HUES48 (cell line): ENCODE data around the gene PLIN4.

Source experiments
- H3K27ac ChIP-seq: one replicate; pipeline ENCODE4 v1.7.0; 2013; ENCODE audit warnings: low read depth, low read length, inconsistent platforms
- H3K27me3 ChIP-seq: 2 replicates; pipeline ENCODE4 v1.6.1; 2013; ENCODE audit warnings: mild to moderate bottlenecking, low read length; ENCODE audit not compliant: control insufficient read depth, insufficient read depth
- H3K36me3 ChIP-seq: 2 replicates; pipeline ENCODE4 v1.6.1; 2013; ENCODE audit warnings: low read length; ENCODE audit not compliant: control insufficient read depth, insufficient read depth
- H3K4me1 ChIP-seq: 2 replicates; pipeline ENCODE4 v1.6.1; 2013; ENCODE audit warnings: mild to moderate bottlenecking, low read length; ENCODE audit not compliant: control insufficient read depth, insufficient read depth
- H3K4me3 ChIP-seq: 2 replicates; pipeline ENCODE4 v1.5.1; 2013; ENCODE audit warnings: mild to moderate bottlenecking, low read depth, low read length
- H3K9ac ChIP-seq: 2 replicates; pipeline ENCODE4 v1.6.1; 2013; ENCODE audit warnings: mild to moderate bottlenecking, low read depth, low read length, moderate library complexity
- H3K9me3 ChIP-seq: 2 replicates; pipeline ENCODE4 v1.6.1; 2013; ENCODE audit warnings: low read length; ENCODE audit not compliant: control insufficient read depth, insufficient read depth

The PLIN4 gene

DNA sequence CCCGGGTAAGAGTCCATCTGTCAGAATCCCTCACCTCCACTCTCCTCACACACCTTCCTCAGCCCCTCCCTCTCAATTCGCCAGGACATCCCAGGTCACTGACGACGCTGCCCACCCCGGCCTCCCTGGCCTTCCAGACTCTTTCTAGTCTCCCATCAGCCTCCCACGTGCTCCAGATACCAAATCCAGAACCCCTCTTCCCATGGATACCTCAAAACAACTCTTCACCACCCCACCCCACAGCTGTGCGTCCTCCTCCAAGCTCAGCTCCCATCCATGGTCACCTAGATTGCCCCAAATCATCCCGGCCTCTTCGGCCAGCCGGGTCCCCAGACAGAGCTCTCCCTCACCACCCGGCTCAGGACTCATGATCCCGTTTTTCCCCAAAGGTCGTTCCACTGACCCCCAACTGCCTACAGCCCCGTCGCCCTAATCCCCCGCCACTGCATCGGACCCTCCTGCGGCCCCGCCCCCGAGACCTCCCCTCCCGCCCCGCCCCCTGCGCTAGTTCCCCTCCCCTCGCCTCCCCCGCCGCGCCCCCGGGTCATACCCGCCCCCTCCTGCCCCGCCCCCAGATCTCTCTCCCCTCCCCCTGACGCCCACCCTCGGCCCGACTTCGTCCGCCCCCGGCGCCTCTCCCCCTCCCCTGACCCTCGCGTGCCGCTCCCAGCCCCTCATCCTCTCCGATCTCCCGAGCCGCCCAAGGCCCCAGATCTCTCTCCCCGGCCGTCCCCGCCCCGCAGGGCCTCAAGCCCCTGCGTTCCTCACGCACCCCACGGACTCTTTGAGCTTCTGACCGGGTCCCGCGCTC is 61.2 kb downstream of the PLIN4 start:
- Histone ChIP-seq H3K27me3 (no peaks in the 10 kb centered on the region), H3K4me1 (peaks cover 8% of the 10 kb centered on the region), H3K36me3 (peaks cover 15% of the 10 kb centered on the region; the same call in 1 of the 2 replicates), H3K27ac (peak overlapping the region; percentile 99), H3K9ac (peak overlapping the region; percentile 77), H3K4me3 (peak overlapping the region; percentile 69), H3K9me3 (no peaks in the 10 kb centered on the region)

DNA sequence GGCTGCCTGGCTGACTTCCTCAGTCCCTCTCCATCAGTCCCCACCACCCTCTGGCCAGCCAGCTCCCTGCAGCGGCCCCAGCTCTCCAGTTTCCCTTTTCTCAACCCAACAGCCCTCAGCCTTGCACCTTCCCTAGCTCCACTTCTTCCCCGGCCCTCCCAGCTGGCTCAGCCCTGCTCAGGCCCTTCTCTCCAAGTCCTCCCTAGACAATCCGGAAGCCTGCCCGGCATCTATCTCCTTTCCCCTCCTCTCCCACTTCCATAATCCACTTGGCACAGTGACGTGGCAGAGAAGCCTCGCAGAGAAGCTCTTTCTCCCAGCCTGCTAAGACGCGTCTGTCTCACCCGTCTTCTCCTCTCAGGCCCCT is 61.8 kb downstream of the PLIN4 start:
- peak overlapping the region; percentile 67 for H3K4me3 ChIP-seq
- H3K9me3 ChIP-seq: no peaks in the 10 kb centered on the region
- peaks cover 8% of the 10 kb centered on the region for H3K4me1 ChIP-seq
- H3K36me3 ChIP-seq: peaks cover 17% of the 10 kb centered on the region; the same call in 1 of the 2 replicates
- H3K27ac ChIP-seq: no peak overlapping the region
- no peaks in the 10 kb centered on the region for H3K27me3 ChIP-seq
- H3K9ac ChIP-seq: no peak overlapping the region

DNA sequence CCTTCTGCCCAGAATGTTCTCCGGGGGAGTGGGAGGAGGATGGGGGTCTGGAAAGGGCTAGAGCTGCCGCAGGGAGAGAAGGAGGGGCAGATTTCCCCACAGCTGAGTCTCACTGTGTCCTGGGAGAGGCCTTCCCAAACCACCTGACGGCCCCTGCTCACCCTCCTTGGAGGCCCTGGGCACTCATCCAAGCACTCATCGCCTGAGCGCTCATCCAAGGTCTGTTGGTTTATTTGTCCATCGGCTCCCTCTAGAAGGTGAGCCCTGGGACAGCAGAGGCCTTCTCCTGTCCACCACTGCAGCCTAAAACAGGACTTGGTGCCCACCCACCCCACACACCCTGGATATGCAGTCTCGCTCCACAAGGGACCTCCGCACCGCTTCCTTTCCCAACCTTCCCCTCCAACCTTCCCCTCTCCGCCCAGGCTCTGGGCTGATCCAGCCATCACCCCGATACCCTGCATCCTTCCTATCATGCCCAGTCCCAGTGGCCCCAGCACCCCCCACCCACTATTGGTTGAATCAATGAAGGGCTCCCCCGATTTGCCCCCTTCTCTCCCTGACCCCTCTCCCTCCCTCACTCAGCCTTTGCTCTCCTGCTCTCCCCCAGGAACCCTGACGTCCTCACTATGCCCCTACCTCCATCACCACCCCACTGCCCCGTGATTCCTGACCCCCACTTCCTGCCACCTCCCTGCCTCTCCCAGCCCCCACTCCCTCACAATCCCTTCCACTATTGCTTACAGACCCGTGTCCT is 62.4 kb downstream of the PLIN4 start:
- no peaks in the 10 kb centered on the region for H3K9me3 ChIP-seq
- 0 out of 2 replicates have a peak overlapping the region, but pooled peaks have one; percentile 67 for H3K4me3 ChIP-seq
- peaks cover 8% of the 10 kb centered on the region for H3K4me1 ChIP-seq
- no peak overlapping the region for H3K9ac ChIP-seq
- no peaks in the 10 kb centered on the region for H3K27me3 ChIP-seq
- H3K27ac ChIP-seq: no peak overlapping the region
- peaks cover 20% of the 10 kb centered on the region; the same call in 1 of the 2 replicates for H3K36me3 ChIP-seq

DNA sequence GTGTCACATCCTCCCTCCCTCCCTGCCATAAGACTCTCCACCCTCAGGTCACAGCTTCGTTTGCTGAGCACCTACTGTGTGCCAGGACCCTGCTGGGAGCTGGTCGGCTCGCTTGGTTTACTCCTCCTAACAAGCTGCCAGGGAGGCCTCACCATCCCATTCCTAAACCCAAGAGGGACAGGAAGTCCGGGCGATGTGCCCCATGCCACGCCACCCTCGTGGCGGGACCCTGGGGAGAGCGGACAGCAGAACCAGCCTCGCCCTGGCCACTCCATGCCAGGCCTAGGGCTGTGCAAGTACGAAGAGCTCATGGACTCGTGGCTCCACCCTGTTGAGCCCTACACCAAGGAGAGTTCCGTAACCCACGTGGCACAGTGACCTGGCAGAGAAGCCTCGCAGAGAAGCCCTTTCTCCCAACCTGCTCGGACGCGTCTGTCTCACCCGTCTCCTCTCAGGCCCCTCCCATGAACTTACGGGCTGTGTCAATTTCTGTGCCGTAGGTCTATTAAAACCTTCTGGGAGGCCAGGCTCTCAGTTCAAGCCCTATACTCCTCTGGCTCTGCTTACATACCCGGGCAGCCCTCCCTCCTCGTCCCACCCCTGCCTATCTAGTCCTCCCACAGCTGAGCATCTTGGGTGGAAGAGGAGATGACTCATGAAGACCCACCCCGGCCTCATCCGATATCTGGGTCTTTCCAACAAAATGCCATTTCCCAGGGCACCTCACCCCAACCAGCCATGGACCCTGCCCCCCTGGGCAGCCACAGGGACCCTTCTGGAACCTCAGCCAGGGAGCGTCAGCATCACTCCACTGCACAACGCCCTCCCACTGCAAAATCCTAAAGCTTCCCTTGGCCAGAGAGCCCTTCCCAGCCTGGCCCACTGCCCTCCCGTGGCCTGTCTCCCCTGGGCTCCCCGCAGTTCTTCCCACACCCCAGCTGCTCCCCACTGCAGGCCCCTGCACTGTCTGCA is 63.3 kb downstream of the PLIN4 start:
- peaks cover 20% of the 10 kb centered on the region; the same call in 1 of the 2 replicates for H3K36me3 ChIP-seq
- H3K4me3 ChIP-seq: no peak overlapping the region
- H3K27me3 ChIP-seq: no peaks in the 10 kb centered on the region
- H3K4me1 ChIP-seq: peaks cover 8% of the 10 kb centered on the region
- no peak overlapping the region for H3K27ac ChIP-seq
- no peak overlapping the region for H3K9ac ChIP-seq
- no peaks in the 10 kb centered on the region for H3K9me3 ChIP-seq

DNA sequence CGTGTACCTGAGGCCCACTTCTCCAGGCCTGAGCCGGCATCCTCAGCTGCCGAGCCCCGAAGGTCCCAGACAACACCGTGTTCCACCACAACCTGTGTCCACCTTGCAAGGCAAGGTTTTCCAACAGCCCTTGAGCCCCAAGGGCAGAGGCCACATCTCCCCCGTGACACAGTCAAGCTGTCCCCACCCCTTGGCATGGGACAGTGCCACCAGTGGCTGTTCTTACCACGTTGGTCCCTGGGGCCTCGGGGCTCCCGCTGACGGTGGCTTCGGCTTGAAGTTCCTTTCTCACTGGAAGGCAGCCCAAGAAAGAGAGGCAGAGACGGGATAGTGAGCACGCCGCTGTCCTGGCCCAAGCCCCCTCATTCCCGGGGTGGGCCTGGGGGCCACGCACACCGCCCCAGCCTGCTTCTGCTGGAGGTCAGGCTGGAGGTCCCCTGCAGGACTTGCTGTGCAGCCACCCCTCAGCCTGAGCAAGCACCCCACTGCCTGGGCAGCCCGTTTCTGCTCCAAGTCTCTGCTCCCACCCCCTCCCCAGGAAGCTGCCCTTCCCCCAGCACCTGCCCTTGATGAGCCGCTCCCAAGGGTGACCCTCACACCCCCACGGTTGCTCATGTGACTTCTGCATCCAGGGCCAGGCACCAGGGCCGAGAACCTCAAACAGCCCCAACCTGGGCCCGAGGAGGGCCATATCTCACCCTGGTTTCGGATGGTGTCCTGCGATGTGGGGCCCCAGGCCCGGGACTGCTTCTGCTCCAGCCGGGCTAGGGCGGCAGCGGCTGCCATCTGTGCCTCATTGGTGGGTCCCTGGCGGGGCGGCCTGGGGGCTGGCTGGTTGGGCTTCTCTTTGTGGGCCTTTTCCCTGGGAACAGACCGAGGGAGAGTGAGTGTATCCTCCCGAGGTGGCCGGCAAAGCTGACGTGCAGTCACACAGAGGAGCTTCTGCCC is 64.8 kb downstream of the PLIN4 start:
- H3K9ac ChIP-seq: no peak overlapping the region
- H3K27ac ChIP-seq: no peak overlapping the region
- peaks cover 8% of the 10 kb centered on the region for H3K4me1 ChIP-seq
- H3K9me3 ChIP-seq: no peaks in the 10 kb centered on the region
- H3K36me3 ChIP-seq: peaks cover 23% of the 10 kb centered on the region
- no peaks in the 10 kb centered on the region for H3K27me3 ChIP-seq
- no peak overlapping the region for H3K4me3 ChIP-seq

DNA sequence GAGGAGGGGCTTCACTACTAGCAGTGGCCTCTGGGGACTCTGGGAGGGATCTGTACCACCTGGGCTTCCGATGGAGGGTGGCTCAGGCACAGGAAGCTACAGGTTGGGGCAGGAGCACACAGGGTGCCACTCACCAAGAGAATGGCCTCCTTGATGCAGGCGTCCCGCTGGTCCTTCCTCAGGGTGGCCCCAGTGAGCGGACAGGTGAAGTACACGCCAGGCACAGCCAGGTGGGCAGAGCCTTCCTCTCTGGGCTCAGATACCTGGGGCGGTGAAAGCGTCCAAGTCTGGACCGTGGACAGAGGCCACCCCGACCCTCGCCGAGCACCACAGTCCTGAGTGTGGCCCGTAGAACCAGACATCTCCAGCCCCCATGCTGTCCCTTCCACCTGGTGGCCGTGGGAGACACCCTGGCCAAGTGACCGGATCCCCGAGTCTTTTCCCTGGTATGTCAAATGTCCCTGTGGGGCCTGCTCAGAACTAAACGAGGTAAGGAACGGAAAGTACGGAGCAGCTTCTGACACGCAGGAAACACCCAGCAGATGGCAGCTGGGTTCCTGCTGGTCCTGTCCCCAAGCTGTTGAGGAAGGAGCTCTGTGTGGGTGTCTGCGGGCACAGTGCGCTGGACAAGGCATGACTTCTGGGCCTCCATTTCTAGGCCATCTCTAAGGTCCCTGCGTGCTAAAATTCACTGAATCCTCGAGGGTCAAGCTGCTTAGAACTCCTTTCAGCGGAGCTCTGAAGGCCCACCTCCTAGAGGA is 65.9 kb downstream of the PLIN4 start:
- no peaks in the 10 kb centered on the region for H3K27me3 ChIP-seq
- peaks cover 8% of the 10 kb centered on the region for H3K4me1 ChIP-seq
- H3K4me3 ChIP-seq: no peak overlapping the region
- H3K9ac ChIP-seq: no peak overlapping the region
- H3K9me3 ChIP-seq: no peaks in the 10 kb centered on the region
- H3K27ac ChIP-seq: no peak overlapping the region
- peaks cover 34% of the 10 kb centered on the region for H3K36me3 ChIP-seq
